GM21390 (cell line): ENCODE data around the gene TUBGCP3.

ENCODE experiments used
- ATAC-seq: cut with Tn5 transposase; IDR thresholded peaks from one replicate; pipeline ENCODE4 v1.9.1; 2021; ENCODE audit not compliant: unreplicated experiment

TUBGCP3 gene

DNA sequence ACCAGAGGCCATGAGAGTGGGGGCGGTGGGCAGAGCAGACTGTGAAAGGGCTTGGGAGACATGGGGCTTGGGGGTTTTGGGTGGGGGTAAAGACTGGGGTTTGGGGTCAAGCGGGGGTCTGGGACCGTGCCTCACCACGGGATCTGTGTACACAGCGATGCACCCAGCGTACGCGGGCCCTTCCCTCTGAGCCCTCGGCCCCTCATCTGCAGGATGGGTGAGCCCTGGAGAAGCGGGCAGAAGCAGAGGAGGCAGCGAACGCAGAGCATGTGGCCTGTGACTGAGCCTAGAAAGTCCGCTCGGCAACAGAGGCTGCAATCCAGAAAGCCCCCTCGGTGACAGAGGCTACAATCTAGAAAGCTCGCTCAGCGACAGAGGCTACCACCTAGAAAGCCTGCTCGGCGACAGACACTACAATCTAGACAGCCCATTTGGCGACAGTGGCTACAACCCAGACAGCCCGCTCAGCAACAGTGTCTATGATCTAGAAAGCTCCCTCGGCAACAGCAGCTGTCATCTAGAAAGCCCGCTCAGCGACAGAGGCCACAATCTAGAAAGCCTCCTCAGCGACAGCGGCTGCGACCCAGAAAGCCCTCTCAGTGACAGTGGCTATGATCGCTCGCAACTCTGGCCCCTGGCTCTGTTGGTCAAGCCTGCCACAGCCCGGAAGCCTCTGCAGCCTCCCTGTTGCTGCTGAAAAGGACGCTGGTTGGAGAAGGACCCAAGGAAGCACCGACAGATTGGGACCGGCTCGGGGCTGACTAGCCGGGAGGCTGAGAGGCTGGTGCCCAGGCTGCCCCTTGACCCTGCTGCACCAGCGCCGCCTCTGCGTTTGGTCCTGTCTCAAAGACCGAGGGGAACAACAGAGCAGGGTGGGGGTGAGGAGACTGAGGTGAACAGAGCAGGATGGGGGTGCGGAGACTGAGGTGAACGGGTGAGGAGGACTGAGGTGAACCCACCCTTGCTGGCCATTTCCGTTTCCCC lies 143.2 kb downstream of the TUBGCP3 start:
- no peak for ATAC-seq

DNA sequence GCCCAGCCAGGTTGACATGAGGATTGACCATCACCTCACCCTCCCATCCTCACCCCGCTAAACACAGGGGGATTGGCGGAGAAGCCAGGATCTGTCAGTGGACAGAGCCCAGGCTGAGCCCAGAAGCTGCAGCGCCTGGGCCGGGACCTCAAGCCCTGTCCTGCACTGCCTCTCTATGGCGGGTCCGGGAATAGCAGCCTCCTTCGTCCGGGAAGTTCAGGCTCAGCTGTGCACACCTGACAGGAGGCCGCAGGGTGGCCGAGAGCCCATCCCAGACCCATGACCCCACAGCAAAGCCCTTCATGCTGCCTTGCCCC lies 144.0 kb downstream of the TUBGCP3 start:
- peak; percentile 78 for ATAC-seq

DNA sequence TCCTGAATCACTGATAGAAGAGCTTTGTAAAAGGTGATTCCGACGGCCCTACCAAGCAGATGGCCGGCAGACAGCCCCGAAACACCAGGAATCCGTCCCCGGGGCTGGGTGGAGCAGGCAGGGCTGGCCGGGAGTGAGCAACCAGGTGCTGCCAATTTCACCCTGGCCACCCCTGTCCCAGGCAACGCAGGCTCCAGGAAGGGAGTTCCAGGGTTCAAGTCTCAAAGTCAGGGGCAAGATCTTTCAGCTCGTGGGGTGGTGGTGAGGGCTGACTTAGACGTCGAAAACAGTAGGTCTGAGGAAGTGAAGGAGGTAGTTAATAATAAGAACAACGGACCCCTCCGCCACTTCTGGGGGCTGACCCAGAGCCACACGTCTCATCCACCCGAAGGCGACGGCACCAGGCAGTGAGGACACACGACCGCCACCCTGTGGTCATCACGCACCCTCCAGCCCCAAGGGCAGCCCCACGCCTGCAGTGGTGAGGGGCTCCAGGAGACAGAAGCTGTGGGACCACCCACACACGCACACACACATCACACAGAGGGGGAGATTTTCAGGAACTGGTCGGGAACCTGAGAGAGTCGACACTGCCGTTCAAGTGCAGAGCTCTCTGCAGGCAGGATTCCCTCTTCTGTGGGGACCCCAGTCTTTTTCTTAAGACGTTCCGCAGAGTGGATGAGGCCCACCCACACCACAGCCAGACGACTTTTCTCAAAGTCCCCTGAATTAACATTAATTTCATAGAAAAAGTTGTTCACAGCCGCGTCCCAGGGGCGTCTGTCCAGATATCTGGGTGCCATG lies 144.6 kb downstream of the TUBGCP3 start:
- no peak for ATAC-seq

DNA sequence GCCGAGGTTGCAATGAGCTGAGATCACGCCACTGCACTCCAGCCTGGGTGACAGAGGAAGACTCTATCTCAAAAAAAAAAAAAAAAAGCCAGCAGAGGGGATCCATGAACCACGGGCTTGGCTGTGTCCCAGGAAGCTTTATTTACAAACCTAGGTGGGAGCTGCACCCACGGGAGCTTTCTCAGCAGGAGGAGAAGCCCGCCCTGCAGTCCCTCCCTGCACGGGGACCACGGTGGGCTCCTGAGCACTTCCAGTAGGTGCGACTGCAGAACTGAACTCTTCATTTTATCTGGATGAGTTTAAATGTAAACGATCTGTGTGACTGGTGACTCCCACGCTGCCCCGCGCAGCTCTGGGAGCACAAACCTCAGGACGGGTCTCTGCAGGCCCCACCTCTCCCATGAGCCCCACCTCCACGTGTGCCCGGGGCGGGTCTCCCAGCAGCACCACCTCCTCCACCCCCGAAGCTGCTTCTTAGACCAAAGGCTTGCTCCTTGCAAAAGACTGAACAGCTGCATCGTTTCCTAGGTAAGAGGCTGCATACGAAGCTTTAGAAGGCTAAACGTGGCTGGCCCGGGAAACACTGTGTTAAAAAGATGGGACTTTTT lies 145.4 kb downstream of the TUBGCP3 start:
- no peak for ATAC-seq

DNA sequence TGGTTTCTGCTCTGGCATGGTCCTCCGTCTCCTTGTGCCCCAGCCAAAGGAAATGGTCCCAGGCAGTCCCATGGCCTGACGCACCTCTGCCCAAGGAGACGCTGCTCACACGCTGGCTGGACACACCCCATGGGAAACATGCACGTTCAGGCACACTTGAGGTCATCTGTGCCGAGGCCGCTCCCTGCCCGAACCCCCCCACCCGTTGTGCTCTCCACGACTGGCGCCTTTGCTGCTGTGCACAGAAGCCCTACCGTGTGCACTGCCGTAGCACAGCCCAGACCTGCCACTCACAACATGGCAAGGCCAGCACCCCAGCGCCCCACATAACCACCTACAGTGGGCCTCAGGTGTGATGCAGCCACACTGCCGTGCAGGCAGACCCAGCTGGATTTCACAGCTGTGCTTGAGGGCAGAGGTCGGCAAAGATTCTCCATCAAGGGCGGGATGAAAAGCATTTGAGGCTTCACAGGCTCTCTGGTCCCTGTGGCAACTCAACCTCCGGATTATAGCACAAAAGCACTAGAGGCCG lies 146.1 kb downstream of the TUBGCP3 start:
- ATAC-seq, result no peak

DNA sequence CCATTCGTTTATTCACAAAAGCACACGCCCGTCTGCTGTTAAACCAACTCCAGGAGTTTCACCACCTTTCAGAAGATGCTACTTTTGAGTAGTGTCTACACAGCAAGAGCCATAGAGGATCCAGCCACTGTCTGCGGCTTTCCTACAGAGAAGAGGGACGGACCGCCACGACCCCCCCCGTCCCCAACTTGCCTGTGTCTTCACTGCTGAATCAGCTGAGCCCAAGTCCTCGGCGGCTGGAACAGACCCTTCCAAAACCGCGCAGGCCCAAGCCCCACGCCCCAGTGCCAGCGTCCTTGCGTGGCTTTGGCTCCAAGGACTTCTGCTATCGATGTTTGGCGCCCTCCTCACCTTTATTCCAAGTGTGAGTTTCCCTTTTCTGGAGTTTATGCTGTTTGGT lies 146.7 kb downstream of the TUBGCP3 start:
- no peak for ATAC-seq

DNA sequence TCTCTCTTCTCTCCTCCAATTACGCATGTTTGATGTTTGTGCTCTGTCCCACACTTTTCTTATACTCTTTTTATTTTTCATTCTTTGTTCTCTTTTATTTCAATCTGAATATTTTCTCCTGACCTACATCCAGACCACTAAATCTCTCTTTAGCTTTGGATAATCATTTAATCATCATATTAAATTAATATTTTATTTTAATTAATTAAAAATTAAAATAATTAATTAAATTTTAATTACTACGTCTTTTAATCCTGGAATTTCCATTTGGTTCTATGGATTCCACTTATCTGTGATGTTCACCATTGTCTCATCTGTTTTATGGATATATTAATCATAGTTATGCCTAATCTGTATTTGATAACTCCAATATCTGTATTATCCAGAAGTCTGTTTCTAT lies 149.4 kb downstream of the TUBGCP3 start:
- ATAC-seq, result no peak

DNA sequence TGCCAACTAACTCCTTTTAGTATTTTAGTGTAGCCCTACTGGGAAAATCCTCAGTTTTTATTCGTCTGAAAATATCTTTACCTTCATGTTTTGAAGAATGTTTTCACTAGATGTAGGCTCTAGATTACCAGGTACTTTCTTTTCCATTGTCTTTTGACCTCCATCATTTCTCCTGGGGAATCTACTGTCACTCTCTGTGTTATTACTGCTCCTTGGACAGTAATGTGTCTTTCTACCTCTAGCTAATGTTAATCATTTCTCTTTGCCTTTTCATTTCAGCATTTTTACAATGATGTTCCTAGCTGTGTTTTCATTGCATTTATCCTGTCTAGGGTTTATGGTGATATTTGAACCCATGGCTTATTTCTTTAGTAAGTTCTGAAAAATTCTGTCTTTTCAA lies 149.9 kb downstream of the TUBGCP3 start:
- no peak for ATAC-seq

DNA sequence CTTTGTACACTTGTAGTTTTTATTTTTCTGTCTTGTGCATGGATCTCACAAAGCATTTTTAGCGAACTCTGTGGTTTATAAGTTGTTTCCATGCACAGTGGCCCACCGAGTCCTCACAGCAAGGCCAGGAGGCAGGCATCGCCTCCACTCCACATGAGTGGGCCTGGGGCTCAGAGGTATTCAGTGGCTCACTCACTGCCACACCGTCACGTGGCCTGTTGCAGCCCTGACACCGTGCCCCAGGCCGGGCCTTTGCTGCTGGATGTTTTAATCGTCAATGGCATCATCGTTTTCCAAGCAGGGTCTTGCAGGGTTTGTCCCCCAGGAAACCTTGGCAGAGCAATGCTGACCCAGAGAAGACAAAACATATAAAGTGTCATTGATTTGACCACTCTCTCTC lies 152.0 kb downstream of the TUBGCP3 start:
- no peak for ATAC-seq
